Left ventricle myocardium superior (tissue), 1 donor: Measurements from ENCODE around the gene HPS1. TPM values are rescaled to one million over a fixed set of nuclear protein-coding genes. Genes with fewer than 3 reads are reported as not detected.

Experiments
- ATAC-seq: fragments of 200-7000 bp; cut with Tn5 transposase; one replicate; pipeline ENCODE4 v1.9.1; 2020; ENCODE audit warnings: mild to moderate bottlenecking, moderate library complexity
- DNase-seq: peaks from one replicate; pipeline ENCODE4 v3.0.0-alpha.2; 2020
- intact Hi-C: fragments of 100-400 bp; cut with micrococcal nuclease; formaldehyde crosslinking; loops from one replicate; pipeline ENCODE4 v1.11.0; 2022
- total RNA-seq: library from RNA; stranded (reverse); fragmentation: NEBNext Ultra II Directional; extraction: Animal tissue kit (Norgen Biotek cat#: 25700); gene quantifications from one replicate; pipeline ENCODE4 v1.2.1, GENCODE V29; 2021
- donor health status: DM: no; HTN: yes; CAD: no; lungs with severe emphysema.

HPS1 gene
- total RNA-seq, 1 donor from 2014 or later = 28.9 TPM

DNA sequence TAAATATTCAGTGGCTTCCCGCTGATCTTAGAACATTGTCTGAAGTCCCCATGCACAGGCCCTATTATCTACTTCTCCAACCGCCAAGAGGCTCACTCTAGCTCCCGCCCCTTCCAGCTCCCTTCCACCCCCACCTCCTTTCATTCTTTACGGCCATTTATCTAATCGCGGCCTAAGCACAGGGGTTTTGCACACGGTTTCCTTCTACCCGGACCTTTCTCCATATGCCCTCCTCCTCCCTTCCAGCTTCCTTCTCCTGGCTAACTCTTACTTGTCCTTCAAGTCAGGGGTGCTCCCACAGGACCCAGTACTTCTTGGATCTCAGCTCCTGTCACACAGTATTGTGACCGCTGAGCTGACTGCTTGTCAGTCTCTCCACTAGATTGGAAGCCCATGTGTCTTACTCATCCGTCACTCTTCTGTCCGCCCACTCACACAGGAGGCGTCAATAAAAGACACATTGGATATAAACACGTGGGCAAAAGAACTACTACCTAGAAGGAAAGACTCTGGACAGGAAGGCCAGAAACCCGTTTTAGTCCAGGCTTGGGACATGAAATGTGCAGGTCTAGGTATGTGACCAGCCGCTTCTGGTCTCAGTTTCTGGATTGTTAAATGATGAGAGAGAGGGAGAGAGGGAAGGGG is 20.2 kb upstream of the HPS1 start:
- DNase-seq (no peak), ATAC-seq (no peak)
- intact Hi-C loops = loop anchor here (10.0 kb wide), 1 partner anchor 198 kb away; no protein-coding TSS in a partner anchor

DNA sequence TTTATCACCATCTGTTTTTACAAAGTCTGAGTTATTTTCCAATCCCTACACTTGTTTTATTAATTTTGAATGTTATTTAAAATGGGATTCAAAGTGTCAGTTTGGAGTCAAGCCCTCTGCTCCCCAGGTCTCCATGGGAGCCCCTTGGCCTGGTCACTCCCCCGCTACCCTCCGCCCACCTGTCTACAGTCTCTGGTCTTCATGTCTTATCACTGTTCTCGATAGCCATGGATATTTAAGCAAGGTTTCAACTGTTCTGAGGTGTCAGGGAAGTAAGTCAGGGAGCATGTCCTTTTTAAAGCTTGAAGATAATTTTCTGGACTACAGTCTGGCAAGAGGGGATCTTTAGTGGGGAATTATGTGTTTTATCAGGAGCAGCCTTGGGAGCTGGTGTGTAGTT is 19.1 kb upstream of the HPS1 start:
- DNase-seq (no peak), ATAC-seq (peak; percentile 41)
- intact Hi-C loops = loop anchor here (10.0 kb wide), 1 partner anchor 199 kb away; no protein-coding TSS in a partner anchor

DNA sequence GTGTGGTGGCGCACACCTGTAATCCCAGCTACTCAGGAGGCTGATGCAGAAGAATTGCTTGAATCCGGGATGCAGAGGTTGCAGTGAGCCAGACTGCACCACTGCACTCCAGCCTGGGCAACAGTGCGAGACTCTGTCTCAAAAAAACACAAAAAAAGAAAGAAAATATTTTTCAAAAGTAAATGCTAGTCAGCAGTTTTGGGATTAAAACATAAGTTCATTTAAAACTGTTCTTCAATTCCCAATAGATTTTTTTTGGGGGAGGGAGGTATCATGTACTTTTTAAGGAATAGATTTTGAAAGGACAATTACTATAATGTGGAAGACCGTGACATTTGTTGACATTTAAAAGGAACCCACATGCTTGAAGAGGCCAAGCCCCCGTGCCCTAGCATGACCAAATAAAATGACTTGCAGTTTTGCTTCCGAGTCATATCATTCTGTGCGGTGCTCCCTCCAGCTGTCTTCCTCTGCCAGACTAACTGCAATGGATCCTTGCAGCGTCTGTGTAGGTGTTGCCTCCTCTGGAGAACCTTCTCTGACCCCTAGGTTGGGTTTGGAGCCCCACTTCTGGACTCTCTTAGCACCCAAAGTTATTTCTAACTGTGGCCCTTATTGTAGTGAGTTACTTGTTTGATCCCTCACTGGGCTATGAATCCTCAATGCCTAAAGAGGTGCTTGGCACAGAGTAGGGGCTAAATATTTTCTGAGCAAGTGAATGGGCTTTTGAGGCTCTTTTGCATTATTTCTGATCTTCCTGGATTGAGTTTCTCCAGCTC is 17.4 kb upstream of the HPS1 start:
- DNase-seq (no peak), ATAC-seq (no peak)
- intact Hi-C loops = loop anchor here (10.0 kb wide), 1 partner anchor 201 kb away; no protein-coding TSS in a partner anchor

DNA sequence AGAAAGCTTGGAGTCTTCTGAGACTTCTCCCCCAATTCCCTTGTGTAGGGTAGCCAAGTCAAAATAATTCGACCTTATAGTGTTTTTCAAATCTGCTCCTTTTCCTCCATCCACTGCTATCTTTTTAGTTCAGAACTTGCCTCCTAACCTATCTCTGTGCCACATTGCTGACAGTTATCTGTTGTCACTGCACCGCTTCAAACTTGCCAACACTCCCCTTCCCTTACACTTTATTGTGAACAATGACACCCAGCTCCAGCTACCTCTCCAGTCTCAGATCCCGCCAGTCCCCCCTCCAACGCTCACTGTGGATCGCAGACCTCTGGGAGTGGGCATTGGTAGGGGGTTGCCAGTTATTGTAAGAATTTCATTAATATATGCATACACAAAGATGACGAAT is 16.3 kb upstream of the HPS1 start:
- DNase-seq (no peak), ATAC-seq (no peak)
- intact Hi-C loops = loop anchor here (10.0 kb wide), 1 partner anchor 202 kb away; no protein-coding TSS in a partner anchor

DNA sequence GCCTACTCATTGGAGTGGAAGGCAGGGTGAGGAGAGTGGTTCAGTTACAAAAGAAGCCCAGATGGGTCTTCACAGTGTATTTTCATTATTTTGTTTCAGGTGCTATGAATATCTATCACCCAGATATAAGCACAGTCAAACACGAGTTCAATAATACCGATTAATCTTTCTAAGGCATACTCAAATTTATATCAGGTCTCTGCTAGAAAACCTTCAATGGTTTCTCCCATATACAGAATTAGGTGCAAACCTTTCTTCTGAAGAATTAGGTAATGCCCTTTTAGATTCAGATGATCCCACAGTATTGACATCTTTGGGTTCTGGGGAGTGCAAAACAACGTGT is 14.7 kb upstream of the HPS1 start:
- no peak for DNase-seq
- ATAC-seq = no peak
- intact Hi-C loops = loop anchor here (10.0 kb wide), 1 partner anchor 203 kb away; no protein-coding TSS in a partner anchor

DNA sequence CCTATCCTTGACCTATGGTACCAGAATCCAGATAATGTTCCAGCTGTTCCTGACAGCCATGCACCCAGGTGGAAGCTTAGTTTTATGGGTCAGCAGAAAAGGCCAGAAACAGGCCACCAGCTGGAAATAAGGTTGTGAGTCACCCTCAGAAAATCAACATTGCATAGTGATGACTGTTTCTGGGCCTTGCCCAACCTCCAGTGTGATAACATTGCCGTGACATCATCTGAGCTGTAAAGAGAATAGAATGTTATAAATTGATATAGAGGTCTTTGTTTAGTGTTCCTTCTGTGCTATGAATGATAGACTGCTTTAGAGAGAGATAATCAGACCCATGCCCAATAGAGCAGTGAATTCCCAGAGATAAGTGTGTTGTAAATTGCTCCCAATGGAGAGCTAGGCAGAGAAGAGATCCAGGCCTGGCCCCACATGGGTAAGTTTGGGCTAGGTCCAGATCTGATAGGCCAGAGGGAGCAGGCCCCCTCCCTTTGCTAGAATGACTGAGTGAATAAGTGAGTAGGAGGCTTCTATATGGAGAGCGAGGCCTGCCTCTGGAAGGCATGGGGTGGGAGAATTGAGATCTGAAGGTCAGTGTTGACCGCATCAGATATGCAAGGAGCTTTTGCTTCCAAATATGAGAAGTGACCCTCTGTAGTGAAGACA is 14.2 kb upstream of the HPS1 start:
- DNase-seq (no peak), ATAC-seq (peak; percentile 91)
- intact Hi-C loops = loop anchor here (10.0 kb wide), 1 partner anchor 204 kb away; no protein-coding TSS in a partner anchor

DNA sequence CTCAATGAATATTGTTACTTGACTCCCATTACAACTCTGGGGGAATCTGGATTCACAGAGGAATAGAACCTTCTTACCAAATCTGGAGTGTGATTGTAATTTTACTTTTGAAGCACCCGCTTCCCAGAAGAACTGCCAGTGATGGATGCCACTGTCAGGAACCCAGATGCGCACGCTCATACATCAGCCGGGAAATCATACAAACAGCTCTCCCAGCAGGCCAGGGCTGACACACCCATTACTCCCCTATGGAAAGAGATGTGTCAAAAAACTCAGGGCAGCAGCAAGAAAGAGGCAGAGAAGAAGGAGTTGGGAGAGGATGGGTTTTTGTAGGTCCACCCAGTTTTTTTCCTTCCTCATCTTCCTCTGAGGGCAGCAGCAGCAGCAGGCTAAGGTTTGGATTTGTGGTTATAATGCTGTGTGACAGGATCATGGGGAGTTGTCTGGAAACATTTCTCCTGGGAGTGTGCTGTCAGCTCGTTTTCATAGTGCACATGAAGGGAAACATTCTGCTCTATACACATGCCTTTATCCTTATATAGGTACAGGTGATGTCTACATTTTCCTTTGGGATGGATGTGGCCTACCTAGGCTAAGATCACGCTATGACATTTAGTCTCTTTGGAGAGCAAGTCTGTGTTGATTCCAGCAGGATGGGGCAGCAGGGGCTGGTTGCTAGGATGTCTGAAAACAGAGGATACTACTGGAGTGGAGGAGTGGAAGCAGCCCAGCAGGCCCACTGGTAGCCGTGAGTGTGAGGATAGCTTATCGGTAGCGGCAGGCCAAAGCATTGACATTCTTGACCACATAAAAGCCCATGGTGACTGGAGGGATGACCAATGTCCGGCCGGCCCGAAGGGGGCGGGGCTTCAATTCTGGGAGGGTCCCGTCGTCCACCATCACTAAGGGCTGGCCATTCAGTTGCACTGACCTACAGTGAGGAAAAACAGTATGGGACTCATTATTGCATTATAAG is 12.4 kb upstream of the HPS1 start:
- no peak for ATAC-seq
- intact Hi-C loops = no loop called here
- DNase-seq = no peak

DNA sequence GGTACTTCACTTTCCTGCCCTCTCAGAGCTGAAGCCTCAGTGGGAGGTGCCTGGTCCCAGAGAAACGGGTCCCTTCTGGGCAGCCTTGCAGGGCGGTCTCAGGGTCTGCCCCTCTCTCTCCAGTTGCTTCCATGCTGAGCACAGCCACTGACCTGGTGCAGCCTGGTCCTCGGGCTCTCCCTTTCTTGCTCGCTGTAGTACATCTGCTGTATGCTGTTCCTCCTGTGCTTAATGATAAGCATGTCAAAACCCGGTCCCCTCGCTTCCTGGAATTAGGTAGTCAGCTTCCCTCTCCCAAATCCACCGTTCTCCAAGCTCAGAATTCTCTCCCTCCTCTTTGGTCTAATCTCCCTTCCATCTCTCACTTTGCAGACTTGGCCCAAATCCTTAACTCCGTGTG is 11.0 kb upstream of the HPS1 start:
- ATAC-seq (no peak), DNase-seq (no peak)
- intact Hi-C loops = no loop called here

DNA sequence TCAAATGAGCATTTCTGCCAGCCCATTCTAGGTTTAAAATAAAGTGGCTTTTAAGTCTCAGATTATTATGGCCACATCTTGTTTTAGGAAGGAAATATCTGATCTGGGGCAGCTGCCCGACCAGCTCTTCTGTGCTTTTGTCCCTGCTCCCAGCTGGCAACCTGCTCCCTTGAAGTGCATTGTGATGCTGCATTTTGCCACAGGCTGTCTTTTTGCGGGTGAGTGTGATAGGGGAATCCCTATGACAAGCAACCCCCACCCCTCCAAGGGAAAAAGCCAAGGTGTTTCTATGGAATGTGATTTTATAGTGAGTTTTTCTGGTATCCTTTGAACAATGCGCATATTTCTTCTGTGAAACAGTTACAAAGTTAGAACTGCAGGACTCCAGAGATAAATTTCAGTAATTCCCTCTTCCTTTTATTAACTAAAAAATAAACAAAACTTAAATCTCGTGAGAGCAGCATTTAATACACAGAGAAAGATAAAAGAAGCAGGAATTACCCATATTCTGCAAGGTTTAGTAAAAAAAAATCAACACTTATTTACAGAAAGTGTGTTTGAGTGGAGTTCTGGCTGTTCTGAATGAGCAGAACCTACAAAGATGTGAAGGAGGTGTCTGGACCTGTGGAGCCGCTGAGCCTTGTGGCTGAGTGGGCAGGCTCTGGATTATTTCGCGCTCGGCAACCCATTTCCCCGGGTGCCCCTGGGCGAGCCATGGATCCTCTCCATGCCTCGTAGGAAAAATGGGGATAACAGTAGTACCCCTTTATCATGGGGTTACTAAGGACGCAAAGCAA is 10.1 kb upstream of the HPS1 start:
- intact Hi-C loops = no loop called here
- DNase-seq (no peak), ATAC-seq (no peak)

DNA sequence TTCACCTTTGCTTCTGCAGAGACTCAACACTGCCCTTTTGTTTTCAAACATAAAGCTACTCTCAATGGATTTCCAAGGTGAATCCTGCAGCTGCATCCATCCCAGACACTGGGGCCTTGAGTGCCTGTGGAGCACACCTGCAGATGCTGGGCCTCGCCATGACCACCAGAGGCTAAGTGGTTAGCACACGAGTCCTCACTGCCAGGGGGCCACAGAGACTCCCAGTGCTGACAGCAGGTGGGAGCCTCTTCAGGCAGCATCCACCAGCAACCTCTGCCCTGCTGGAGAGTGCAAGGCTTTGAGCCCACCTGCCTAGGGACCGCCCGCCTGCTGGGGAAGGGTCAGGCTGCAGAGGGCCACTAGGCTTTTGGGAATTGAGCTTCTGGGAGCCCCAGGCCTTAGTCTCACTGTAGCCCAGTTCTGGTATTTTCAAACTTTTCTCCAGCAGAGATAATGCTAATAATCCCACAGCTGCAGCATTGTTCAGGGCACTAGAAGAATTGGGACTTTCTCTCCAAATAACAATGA is 9.4 kb upstream of the HPS1 start:
- DNase-seq = no peak
- no peak for ATAC-seq
- intact Hi-C loops = no loop called here

DNA sequence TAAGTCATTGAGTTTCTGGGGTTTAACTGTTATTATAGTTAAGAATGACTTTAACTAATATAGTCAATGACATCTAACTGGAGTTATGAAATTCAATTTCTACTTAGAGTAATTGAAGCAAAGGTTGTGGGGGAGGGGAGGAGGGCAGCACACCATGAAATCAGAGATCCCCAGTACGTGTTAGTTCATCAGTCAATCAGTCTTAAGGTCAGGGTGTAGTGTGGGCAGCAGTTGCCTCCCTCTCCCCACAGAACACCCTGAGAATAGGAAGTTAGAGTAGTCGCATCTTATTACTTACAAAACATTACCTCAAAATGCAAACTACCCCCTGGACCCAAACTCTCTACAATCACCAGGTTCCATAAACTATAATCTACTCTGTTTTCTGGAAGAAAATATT is 7.0 kb upstream of the HPS1 start:
- ATAC-seq (no peak), DNase-seq (no peak)
- intact Hi-C loops = no loop called here

DNA sequence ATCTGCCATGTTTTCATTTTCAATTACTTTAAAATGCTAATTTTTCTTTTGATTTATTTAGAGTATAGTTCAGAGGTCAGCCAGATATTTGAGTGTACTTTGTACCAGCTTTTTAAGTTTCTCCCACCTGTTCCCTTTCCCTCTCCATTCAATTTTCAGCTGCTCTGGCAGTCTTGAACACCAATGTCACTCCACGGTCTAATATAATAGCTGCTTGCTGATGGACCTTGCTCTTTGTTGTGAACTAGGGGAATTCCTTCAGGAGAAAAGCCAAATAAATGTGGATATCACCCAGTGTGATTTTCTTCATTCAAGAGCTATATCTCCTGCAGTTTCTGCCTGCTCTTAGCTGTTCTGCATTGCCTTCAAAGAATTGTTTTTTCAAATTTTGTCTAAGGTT is 3.9 kb upstream of the HPS1 start:
- intact Hi-C loops = no loop called here
- DNase-seq (no peak), ATAC-seq (no peak)

DNA sequence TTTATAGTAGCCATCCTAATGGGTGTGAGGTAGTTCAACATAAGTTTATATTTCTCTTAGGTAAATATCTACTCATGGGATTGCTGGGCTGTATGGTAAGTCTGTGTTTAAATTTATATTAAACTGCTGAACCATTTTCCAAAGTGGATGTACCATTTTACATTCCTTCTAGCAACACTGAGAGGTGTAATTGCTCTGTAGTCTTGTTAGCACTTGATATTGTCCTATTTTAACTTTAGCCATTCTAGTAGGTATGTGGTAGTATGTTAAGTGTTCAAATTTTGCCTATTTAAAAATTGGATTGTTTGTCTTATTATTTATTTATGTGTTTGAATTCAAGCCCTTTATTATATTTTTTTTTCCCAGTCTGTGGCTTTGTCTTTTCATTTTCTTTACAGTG is 2.6 kb upstream of the HPS1 start:
- intact Hi-C loops = no loop called here
- no peak for DNase-seq
- ATAC-seq = no peak

DNA sequence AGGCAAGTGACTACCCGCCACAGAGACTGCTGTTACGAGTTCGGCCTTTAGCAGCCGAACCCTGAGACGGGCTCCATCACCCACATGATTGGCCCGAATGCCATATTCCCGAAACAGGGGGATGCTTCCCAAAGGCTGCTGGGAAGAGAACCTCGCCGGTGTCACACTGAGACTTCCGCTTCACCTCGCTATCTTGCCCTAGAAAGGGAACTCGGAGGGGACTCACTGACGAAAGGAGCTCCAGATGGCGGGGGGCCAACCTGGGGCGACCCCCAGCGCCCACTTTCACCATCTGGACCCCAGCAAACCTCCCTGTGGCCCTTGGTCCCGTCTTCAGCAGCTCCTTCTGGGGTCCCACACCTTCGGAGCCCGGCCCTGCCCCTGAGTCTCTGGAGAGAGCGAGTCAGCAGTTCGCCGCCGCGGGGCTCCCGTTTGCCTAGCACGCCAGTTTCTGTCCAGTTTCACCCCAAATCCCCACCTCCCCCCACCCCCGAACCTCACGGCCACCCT is 529 bp downstream of the HPS1 start:
- peak; percentile 55 for ATAC-seq
- no peak for DNase-seq
- intact Hi-C loops = no loop called here

DNA sequence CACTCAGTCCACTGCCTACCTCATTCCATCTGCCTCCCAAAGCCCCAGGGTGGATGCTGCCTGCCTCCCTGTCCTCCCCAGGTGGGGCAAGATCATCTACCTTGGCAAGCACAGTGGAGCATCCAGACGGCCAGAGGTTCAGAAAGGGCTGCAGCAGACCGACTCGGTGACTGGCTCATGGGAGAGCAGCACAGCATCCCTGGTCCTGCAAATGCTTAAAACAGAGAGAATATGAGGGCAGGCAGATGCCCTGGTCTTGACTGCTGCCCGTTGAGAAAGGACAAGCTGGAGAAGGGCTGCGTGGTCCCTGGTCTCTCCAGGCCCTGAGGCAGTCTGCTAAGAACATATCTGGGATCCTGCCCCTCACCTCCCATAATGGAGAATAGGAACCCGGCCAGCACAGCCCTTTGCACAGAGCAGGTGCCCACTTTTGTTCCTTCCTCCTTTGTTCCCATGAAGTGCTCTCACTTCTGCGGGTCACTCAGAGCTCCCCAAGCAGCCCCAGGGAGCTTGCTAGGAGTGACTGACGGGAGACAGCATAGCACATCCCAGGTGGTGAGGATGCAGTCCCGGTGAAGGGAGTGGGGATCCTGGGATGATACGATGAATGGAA is 1.4 kb downstream of the HPS1 start:
- DNase-seq (no peak), ATAC-seq (no peak)
- intact Hi-C loops = no loop called here

DNA sequence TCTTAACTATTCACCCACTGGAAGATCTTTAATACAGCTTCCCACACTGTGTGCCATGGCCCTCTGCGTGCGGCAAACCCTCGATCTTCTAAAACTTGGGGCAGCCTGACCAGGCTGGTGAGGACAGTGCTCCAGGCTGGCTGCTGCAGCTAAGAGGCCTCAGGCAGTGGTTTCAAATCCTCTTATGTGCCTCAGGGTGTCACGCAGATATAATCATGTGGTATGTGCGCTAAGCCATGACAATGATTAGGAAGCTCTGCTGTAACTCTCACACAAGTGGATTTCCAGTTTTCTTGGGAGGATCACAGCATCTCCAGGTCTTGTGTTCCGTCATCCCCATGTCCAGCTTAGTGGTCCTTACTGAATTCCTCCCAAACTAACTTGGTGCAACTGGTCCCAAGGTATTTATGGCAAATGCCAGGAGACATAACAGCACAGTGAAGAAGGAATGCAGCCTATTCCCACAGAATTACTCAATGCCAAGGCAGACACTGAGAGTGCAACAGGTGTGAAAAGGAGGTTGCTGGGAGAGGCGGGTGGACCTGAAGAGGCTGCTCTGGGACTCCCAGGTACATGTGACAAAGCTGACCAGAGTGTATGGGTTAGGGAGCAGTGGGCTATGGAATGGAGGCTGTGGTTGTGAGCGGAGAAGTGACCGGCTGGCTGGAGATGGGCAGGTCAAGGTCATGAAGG is 2.3 kb downstream of the HPS1 start:
- intact Hi-C loops = no loop called here
- DNase-seq (no peak), ATAC-seq (no peak)

DNA sequence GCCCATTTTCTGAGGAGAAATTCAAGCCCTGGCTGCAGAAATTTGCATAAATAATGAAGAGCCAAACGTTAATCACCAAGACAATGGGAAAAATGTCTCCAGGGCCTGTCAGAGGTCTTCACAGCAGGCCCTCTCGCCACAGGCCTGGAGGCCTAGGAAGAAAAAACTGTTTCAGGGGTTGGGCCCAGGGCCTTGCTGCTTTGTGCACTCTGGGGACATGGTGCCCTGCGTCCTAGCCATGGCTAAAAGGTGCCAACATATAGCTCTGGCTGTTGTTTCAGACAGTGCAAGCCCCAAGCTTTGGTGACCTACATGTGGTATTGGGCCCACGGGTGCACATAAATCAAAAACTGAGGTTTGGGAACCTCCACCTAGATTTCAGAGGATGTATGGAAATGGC is 8.0 kb downstream of the HPS1 start:
- ATAC-seq = no peak
- intact Hi-C loops = no loop called here
- DNase-seq = no peak
